Fibroblast of mammary gland (primary cell): ENCODE measurements around the gene CDH4.

Experiments used
- DNase-seq: peaks from one replicate; pipeline ENCODE4 v3.0.0-alpha.2; 2010; ENCODE audit warnings: low read depth
- H3K4me3 ChIP-seq: 2 replicates; pipeline ENCODE4 v1.5.1; 2011; ENCODE audit warnings: low read depth, mild to moderate bottlenecking, low read length, moderate library complexity; ENCODE audit not compliant: control insufficient read depth
- TF ChIP-seq, protein P1 (sequence below): conservative IDR thresholded peaks from 2 replicates; pipeline ENCODE4 v1.5.1; 2011; ENCODE audit warnings: low read depth, low read length, inconsistent platforms; ENCODE audit not compliant: control insufficient read depth, insufficient read depth

CDH4 gene

GRCh38 chr20:61279621-61280150 lies 27.6 kb downstream of the CDH4 start:
- no peak overlapping the region for H3K4me3 ChIP-seq
- TF ChIP-seq, protein P1, sequence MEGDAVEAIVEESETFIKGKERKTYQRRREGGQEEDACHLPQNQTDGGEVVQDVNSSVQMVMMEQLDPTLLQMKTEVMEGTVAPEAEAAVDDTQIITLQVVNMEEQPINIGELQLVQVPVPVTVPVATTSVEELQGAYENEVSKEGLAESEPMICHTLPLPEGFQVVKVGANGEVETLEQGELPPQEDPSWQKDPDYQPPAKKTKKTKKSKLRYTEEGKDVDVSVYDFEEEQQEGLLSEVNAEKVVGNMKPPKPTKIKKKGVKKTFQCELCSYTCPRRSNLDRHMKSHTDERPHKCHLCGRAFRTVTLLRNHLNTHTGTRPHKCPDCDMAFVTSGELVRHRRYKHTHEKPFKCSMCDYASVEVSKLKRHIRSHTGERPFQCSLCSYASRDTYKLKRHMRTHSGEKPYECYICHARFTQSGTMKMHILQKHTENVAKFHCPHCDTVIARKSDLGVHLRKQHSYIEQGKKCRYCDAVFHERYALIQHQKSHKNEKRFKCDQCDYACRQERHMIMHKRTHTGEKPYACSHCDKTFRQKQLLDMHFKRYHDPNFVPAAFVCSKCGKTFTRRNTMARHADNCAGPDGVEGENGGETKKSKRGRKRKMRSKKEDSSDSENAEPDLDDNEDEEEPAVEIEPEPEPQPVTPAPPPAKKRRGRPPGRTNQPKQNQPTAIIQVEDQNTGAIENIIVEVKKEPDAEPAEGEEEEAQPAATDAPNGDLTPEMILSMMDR: no peak
- DNase-seq: no peak

GRCh38 chr20:61280217-61280980 lies 28.3 kb downstream of the CDH4 start:
- no peak overlapping the region for H3K4me3 ChIP-seq
- TF ChIP-seq, protein P1: no peak
- no peak for DNase-seq

GRCh38 chr20:61281286-61281795 lies 29.3 kb downstream of the CDH4 start:
- no peak for DNase-seq
- TF ChIP-seq, protein P1: no peak
- H3K4me3 ChIP-seq: no peak overlapping the region

- TF ChIP-seq, protein P1: no peak
- H3K4me3 ChIP-seq: no peak overlapping the region
- DNase-seq: no peak
These were observed 32.7 kb downstream of the CDH4 start for GRCh38 chr20:61284752-61285151.

DNA sequence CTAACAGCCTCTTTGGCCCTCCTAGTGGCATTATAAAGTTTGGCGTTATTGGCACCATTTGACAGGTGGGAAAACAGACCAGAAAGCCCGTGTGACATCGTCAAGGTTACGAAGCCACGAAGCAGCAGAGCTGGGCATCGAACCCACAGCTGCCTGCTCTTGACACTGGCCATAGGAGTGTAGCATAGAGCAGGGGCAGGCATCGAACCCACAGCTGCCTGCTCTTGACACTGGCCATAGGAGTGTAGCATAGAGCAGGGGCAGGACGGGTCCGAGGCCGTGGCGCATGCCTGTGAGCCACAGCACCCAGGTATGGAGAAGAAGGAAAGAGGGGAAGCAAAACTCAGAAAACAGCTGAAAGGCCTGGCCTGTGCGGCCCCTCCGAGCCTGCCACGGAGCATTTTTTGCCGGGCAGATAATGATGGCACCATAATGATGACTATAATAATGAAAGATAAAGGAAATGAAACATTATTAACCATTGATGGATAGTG lies 33.1 kb downstream of the CDH4 start:
- TF ChIP-seq, protein P1: no peak
- DNase-seq: no peak
- H3K4me3 ChIP-seq: no peak overlapping the region

DNA sequence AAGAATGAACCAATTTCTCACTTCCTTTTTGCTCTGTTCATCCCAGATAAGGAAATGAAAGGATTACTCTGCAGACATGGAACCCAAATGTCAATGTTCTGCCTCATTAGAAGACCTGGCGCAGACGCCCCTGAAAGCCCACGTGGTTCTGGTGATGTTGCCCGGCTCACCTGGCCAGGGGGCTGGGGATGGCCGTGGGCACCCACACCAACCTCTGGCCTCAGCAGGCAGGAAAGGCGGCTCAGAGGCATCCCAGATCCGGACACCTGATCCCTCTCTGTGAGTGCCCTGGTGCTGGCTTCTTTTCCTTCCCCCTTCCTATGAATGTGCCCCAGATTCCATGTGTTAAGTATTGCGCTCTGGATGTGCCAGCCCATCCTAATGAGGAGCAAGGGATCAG lies 33.6 kb downstream of the CDH4 start:
- H3K4me3 ChIP-seq: no peak overlapping the region
- TF ChIP-seq, protein P1: no peak

More for the DNA sequence above, 33.6 kb downstream of the CDH4 start:
- DNase-seq: no peak
